ENCODE measurements around the gene SRGAP3.

Gene SRGAP3

DNA sequence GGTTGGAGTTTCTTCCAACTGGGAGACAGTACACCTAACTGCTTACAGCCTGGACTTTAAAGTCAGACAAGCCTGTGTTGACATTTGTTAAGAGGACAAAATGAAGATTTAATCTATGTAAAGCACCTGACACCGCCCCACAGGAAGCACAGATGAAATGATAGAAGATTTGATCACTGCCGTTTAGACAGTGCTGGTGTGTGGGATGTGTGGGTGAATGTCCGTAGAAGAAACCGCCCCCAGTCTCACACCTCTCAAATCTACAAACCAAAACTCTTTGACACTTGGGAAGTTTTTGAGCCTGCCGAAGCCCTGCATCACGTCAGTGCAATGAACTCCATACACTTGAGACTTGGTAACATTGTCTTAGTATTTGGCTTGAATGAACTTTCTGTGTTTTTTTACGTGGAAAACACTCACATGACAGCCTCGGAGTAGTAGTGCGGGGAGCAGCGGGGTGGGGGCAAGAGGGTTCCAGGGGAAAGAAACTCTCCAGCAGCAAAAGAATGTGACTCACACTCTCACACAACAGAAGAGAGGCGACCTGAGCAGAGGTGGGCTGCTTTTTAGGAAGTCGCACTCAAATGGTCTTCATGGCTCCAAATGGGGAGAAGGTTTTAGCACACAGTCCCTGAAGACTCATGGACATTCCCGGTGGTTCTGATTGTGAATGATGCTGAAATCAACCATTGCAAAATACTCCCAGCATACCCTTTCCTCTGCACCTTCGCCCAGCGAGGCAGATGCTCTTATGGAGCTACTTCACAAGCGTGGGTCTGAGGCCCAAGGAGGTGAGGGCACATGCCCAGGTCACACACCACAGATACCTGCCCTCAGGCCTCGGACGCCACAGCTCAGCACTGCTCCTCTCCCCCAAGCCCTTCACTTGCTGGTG lies 79.2 kb downstream of the SRGAP3 start:
- DNase-seq: no peak

GRCh38 chr3:9169326-9169725 lies 80.1 kb downstream of the SRGAP3 start:
- DNase-seq: no peak

GRCh38 chr3:9168241-9168741 lies 81.2 kb downstream of the SRGAP3 start:
- DNase-seq: no peak

- DNase-seq: no peak
These were observed 82.2 kb downstream of the SRGAP3 start for GRCh38 chr3:9167222-9167621.

DNA sequence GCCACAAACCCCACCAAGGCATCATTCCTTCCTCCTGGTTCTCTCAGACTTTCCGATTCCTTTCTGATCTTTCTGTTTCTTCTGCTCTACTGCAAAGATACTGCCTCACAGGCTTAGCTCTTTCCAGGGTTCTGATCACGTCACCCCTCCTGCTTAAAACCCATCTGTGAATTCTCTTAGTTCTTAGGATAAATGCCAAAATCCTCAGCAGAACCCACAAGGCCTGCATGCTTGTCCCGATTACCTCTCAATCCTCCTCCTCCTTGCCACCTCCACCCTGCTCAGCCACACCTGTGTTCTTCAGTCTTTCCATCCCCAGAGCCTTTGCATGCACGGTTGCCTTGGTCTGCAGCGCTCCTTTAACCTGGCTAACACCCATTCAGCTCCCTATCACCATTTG lies 84.0 kb downstream of the SRGAP3 start:
- DNase-seq: no peak

DNA sequence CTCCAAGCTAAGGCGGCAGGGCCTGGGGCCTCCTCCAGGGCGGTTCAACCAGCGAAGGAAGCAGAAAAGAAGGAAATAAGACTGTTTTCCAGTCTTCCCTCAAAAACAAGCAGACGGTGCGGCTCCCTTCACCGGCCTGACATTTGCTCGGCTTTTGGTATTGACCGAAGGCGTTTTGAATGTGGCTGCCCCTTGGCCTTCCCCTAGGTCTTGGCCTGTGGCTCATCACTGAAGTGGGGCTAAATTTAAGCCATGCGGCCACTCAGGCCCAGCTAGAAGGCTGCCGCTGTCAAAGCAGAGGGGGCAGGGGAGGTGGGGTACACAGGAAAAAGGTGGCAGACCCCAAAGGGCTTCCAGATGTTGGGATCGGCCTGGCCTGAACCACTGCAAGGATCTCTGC lies 86.2 kb downstream of the SRGAP3 start:
- DNase-seq: no peak

- no peak for DNase-seq
These were observed 87.6 kb downstream of the SRGAP3 start for GRCh38 chr3:9161811-9162210.

GRCh38 chr3:9161298-9161697 lies 88.1 kb downstream of the SRGAP3 start:
- no peak for DNase-seq

DNA sequence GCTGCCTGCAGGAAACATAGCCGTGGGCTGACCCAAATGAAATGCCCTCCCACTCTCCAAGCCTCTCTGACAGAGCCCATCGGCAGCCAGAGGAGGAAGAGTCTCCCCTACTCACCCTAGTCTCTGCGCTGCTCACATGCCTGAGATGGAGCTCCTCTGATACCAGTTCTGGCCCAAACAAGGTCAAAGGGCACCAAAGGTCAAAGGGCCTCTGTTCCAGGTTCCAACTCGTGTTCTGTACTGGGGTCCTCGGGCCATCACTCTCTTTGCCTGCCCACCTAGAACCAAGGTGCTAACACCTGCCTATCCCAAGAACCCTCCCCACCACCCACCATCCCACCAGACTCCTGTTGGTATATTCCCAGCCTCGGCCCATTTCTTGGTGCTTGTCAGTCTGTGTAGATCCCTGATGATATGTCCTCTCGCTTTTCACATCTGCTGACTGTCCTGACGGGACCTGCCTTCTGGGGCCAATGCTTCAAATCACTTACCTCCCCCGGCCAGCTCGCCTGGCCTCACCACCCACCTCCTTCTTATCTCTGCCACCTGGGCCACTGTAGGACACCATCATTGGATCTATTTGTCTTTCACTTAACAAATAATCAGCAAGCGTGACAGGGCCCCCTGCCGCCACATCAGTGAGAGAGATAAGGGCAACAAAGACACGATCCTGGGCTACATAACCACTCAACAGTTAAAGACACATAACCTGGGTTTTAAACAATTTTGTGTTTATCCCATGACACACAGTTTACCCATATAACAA lies 90.4 kb downstream of the SRGAP3 start:
- DNase-seq: no peak

DNA sequence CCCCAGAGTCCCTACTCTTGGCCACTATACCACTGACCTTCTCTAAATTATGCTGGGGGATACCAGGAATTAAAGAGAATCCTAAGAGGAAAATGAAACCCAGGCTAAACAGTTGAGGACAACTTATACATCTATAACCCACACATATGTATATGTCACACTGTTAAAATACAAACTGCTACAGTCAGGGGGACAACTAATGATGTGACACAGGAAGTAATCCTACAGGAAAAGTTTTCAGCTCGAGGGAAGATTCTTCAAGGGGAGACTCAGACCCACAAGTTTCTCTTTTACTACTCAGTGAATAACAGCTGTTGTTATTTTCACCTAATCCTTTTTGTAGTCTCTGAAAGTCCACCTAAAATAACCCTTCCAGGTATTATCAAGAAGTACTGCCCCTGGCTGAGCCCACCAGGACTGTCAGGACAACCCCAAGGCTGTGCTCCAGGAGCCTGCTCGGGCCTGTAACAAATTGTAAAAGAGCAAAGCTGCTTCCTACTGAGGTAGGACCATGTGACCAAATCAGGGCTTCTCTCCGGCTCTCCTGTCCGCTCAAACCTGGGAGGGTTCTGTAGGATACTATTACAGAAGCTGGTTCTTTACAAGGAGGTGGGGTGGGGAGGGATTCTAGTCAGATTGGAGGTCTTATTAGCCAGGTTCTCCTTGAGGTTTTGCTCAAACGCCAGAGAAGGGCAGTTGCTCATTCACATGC lies 91.6 kb downstream of the SRGAP3 start:
- no peak for DNase-seq

DNA sequence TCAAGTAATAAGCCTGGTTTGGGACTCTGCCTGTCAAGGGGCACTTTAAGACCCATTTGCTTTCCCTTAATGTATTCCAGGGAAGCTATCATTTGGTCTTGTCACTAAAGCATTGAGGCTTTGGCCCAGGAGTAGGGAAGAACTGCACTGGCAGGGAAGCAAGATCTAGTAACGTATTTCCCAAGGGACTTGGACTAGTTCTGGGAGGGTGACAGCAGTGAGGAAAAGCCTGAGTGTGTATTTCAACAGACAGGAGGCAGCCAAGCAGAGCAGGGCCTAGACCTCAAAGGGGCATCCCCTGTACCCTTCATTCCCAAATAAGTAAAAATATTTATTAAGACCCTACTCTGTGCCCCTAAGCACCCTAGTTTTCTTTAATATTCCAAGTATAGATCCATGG lies 92.8 kb downstream of the SRGAP3 start:
- DNase-seq: no peak

DNA sequence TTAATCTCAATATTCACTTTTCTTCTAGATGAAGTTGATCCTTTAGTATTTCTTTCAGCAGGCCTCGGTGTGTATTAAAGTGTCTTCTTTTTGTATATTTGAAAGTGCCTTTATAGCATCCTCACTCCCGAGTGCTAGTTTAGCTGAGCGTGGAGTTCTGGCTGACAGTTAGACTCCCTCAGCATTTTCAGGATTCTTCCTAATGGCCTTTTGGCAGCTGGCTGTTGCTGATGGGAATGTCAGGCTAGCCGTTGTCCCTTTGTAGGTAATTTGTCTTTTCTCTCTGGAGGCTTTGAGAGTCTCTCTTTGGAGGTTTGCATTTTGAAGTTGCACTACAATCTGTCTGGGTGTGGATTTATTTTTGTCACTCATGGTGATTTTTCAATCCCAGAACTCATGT lies 94.4 kb downstream of the SRGAP3 start:
- no peak for DNase-seq

- no peak for DNase-seq
These were observed 95.4 kb downstream of the SRGAP3 start for GRCh38 chr3:9153904-9154619.

- DNase-seq: no peak
These were observed 98.2 kb downstream of the SRGAP3 start for GRCh38 chr3:9151240-9151639.

GRCh38 chr3:9149566-9149965 lies 99.9 kb downstream of the SRGAP3 start:
- DNase-seq: no peak

DNA sequence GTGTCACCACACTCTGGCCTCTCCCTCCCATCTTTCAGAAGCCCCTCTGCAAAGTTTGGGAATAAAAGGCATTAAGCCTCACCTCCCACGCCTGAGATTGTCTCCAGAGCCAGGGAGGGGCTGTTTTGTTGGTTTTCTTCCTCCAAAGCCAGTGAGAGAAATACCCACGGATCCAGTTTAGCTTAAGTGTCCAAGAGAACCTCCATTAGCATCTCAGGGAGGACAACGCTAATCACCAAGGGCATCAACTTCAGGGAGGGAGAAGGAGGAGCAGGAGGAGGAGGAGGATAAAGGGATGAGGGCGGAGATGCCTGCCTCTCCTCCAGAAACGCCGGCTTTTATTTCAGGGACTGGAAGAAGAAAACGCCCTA lies 101.6 kb downstream of the SRGAP3 start:
- DNase-seq: no peak

DNA sequence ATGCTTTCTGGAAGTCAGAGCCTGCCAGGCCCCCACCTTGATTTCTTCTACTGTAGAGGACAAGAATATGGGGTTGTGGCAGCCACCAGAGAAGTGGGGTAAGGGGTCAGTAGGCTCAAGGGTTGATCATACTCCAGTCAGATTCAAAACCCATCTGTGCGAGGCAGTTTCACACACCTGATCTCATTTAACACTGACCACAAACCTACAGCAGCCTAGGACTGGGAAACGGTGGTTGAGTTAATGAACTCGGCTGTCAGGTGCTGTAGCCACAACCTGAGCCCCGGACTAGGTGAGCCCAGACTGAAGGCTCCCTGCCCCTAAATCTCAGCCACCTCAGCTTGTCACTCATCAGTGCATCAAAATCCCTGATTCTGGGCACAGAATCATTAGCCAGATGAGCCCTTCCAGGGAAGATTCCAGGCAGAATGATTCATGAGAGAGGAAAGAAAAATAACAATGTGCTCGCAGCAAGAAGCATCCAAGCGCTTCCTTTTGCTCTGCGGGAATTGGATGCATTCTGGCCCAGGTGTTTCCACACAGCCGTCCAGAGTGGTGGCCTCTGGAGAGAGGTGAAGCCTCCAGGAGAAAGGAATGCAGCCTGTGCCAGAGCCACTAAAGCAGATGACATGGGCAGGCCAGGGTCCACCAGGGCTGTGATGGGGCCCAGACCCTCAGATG lies 102.1 kb downstream of the SRGAP3 start:
- DNase-seq: no peak

GRCh38 chr3:9146367-9147071 lies 102.9 kb downstream of the SRGAP3 start:
- DNase-seq: no peak

GRCh38 chr3:9143184-9143583 lies 106.3 kb downstream of the SRGAP3 start:
- DNase-seq: no peak

- DNase-seq: no peak
These were observed 107.1 kb downstream of the SRGAP3 start for GRCh38 chr3:9142362-9142761.

DNA sequence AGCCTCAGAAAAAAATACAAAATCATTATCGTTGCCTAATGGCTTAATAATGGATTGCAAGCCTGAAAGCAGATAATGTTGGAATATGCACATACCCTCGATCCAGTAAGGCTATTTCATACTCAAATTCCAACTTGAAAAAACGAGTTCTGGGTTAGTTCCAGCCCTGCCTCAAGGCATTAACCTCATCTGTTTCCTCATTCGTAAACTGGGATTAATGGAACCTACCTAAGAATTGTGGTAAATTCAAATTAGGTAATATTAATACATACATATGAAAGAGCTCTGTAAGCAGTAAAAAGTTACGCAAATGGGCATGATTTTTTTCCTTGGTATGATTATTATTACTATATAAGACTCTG lies 107.5 kb downstream of the SRGAP3 start:
- peak; percentile 33 for DNase-seq

- DNase-seq: no peak
These were observed 110.1 kb downstream of the SRGAP3 start for GRCh38 chr3:9139366-9139765.

All from NCI-H226 (cell line).